RCC 7860 (cell line): ENCODE data around the gene EIF4G1.
A peak's percentile ranks its signal among the peaks of the same experiment; 100 is the strongest.
"Not testable (repeated sequence)": the region's sequence is repeated elsewhere in the genome, so short reads cannot be mapped to it uniquely, and the experiment has no call there.

Experiments used
- DNase-seq: peaks from one replicate; pipeline ENCODE4 v3.0.0-alpha.2; 2015; ENCODE audit warnings: low spot score
- FAIRE-seq: peaks from 2 replicates; lab custom pipeline; 2012; peaks lifted over from hg19 to GRCh38; lab: Jason Lieb, UNC

The EIF4G1 gene

GRCh38 chr3:184314363-184314699 is at the start of gene EIF4G1:
EIF4G1 (plus strand) TSS chr3:184314606; CDS start chr3:184315797, 1,191 bp downstream.
- FAIRE-seq, result no peak

GRCh38 chr3:184267249-184267648 is 47.2 kb upstream of the EIF4G1 start:
- FAIRE-seq, DNase-seq: not testable (repeated sequence)

More at GRCh38 chr3:184314363-184314699, at the start of gene EIF4G1:
- peak; percentile 84 for DNase-seq

GRCh38 chr3:184272269-184272668 is 42.1 kb upstream of the EIF4G1 start:
- FAIRE-seq (no peak), DNase-seq (no peak)

- DNase-seq (no peak), FAIRE-seq (no peak)
Measured at GRCh38 chr3:184275381-184275701, 39.1 kb upstream of the EIF4G1 start.

- FAIRE-seq (no peak), DNase-seq (no peak)
Measured at GRCh38 chr3:184275961-184276910, 38.2 kb upstream of the EIF4G1 start, which contains the start of gene ECE2. ECE2 (plus strand) TSS chr3:184276022; CDS start chr3:184276154, 132 bp downstream.

- no peak for FAIRE-seq
- no peak for DNase-seq
Measured at GRCh38 chr3:184277366-184277765, 37.0 kb upstream of the EIF4G1 start.

GRCh38 chr3:184282941-184283340 is 31.5 kb upstream of the EIF4G1 start:
- DNase-seq, result no peak
- no peak for FAIRE-seq

GRCh38 chr3:184283681-184284080 is 30.7 kb upstream of the EIF4G1 start:
- no peak for FAIRE-seq
- DNase-seq, result no peak

- FAIRE-seq (no peak), DNase-seq (peak; percentile 52)
Measured at GRCh38 chr3:184284696-184285095, 29.7 kb upstream of the EIF4G1 start.

- DNase-seq (peak; percentile 27), FAIRE-seq (no peak)
Measured at GRCh38 chr3:184289426-184289938, 24.9 kb upstream of the EIF4G1 start.

- FAIRE-seq, result no peak
Measured at GRCh38 chr3:184290331-184290730, 24.1 kb upstream of the EIF4G1 start.

GRCh38 chr3:184291044-184291737 is 23.2 kb upstream of the EIF4G1 start:
- DNase-seq, result no peak
- no peak for FAIRE-seq

More at GRCh38 chr3:184290331-184290730, 24.1 kb upstream of the EIF4G1 start:
- no peak for DNase-seq

GRCh38 chr3:184291738-184292445 is 22.5 kb upstream of the EIF4G1 start:
- DNase-seq, result no peak
- FAIRE-seq, result no peak

- DNase-seq (no peak), FAIRE-seq (no peak)
Measured at GRCh38 chr3:184295771-184296170, 18.6 kb upstream of the EIF4G1 start.

GRCh38 chr3:184296616-184297015 is 17.8 kb upstream of the EIF4G1 start:
- DNase-seq (no peak), FAIRE-seq (no peak)

GRCh38 chr3:184298759-184299487 is 15.5 kb upstream of the EIF4G1 start, which contains the start of gene PSMD2:
PSMD2 (plus strand) TSS chr3:184299241; CDS start chr3:184299267, 26 bp downstream.
- FAIRE-seq, result no peak
- peak; percentile 85 for DNase-seq

GRCh38 chr3:184299488-184300377 is 14.7 kb upstream of the EIF4G1 start:
- no peak for FAIRE-seq

GRCh38 chr3:184300378-184300720 is 14.1 kb upstream of the EIF4G1 start:
- DNase-seq (peak; percentile 71), FAIRE-seq (peak; percentile 21)

More at GRCh38 chr3:184299488-184300377, 14.7 kb upstream of the EIF4G1 start:
- DNase-seq, result peak; percentile 15

GRCh38 chr3:184305577-184305976 is 8.8 kb upstream of the EIF4G1 start:
- FAIRE-seq (no peak), DNase-seq (no peak)
